Right ventricle myocardium superior (tissue), 1 donor: ENCODE results near the gene VPS51. TPM values are rescaled to one million over a fixed set of nuclear protein-coding genes. Genes with fewer than 3 reads are reported as not detected.
"Not testable (repeated sequence)": the region's sequence is repeated elsewhere in the genome, so short reads cannot be mapped to it uniquely, and the experiment has no call there.

Experiments used
- ATAC-seq: fragments of 200-7000 bp; cut with Tn5 transposase; one replicate; pipeline ENCODE4 v1.9.1; 2020; ENCODE audit warnings: mild to moderate bottlenecking; ENCODE audit not compliant: poor library complexity
- DNase-seq: peaks from one replicate; pipeline ENCODE4 v3.0.0-alpha.2; 2020
- intact Hi-C: fragments of 100-400 bp; cut with DNase I; formaldehyde crosslinking; loops from one replicate; pipeline ENCODE4 v1.11.2; 2022
- total RNA-seq: library from RNA; stranded (reverse); fragmentation: NEBNext Ultra II Directional; extraction: Animal tissue kit (Norgen Biotek cat#: 25700); gene quantifications from one replicate; pipeline ENCODE4 v1.2.1, GENCODE V29; 2021
- donor health status: DM: no; HTN: yes; CAD: no; lungs with severe emphysema.

The VPS51 gene
- total RNA-seq, 1 donor from 2014 or later: 88.1 TPM

GRCh38 chr11:65114538-65115171, 18.6 kb downstream of the VPS51 start:
- intact Hi-C loops: loop anchor here (10.0 kb wide), 1 partner anchor 270 kb away; the partner anchor contains the start of gene CDC42BPG
- DNase-seq: no peak

DNA sequence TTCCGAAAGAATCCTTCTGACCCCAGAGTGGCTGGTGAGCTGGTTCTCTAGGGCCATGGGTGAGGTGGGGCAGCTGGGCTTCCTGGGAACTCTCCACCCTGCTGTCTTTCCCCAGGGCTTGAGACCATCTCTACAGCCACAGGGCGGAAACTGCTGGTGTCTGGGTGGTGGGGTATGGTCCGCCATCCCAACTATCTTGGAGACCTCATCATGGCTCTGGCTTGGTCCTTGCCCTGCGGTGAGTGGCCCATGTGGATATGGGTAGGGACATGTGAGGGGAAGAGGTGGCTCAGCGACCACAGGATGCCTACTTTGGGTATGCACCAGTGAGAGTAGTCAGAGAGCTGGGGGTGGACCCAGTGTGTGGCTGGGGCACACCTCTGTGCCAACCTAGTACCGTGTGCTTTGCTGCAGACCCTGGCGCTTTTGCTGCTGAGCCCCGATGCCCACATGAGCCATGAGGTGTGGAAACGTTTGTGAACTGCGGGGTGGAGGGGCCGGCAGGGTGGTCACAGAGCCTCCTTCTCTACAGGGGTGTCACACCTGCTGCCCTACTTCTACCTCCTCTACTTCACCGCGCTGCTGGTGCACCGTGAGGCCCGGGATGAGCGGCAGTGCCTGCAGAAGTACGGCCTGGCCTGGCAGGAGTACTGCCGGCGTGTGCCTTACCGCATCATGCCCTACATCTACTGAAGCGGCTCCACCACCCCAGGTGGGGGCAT, 19.5 kb downstream of the VPS51 start:
- no peak for DNase-seq
- intact Hi-C loops: loop anchor here (10.0 kb wide), 1 partner anchor 271 kb away; the partner anchor contains the start of gene CDC42BPG

More at GRCh38 chr11:65114538-65115171, 18.6 kb downstream of the VPS51 start:
- no peak for ATAC-seq

GRCh38 chr11:65116370-65117205, 20.6 kb downstream of the VPS51 start:
- DNase-seq: no peak
- intact Hi-C loops: loop anchor here (10.0 kb wide), 1 partner anchor 272 kb away; the partner anchor contains the start of gene CDC42BPG
- peak; percentile 4 for ATAC-seq

More for the DNA sequence above, 19.5 kb downstream of the VPS51 start:
- ATAC-seq: no peak

- ATAC-seq (peak; percentile 88), DNase-seq (peak; percentile 100)
- intact Hi-C loops: loop anchor here (10.0 kb wide), 1 partner anchor 273 kb away; the partner anchor contains the start of gene CDC42BPG
These were observed 21.4 kb downstream of the VPS51 start, which contains the start of gene ZNHIT2 for GRCh38 chr11:65117206-65118096. Gene ZNHIT2 (minus strand): TSS chr11:65117701. CDS start chr11:65117653, 48 bp downstream.

- ATAC-seq (no peak), DNase-seq (no peak)
- intact Hi-C loops: loop anchor here (10.0 kb wide), 1 partner anchor 273 kb away; the partner anchor contains the start of gene CDC42BPG
These were observed 22.3 kb downstream of the VPS51 start for GRCh38 chr11:65118097-65118837.

DNA sequence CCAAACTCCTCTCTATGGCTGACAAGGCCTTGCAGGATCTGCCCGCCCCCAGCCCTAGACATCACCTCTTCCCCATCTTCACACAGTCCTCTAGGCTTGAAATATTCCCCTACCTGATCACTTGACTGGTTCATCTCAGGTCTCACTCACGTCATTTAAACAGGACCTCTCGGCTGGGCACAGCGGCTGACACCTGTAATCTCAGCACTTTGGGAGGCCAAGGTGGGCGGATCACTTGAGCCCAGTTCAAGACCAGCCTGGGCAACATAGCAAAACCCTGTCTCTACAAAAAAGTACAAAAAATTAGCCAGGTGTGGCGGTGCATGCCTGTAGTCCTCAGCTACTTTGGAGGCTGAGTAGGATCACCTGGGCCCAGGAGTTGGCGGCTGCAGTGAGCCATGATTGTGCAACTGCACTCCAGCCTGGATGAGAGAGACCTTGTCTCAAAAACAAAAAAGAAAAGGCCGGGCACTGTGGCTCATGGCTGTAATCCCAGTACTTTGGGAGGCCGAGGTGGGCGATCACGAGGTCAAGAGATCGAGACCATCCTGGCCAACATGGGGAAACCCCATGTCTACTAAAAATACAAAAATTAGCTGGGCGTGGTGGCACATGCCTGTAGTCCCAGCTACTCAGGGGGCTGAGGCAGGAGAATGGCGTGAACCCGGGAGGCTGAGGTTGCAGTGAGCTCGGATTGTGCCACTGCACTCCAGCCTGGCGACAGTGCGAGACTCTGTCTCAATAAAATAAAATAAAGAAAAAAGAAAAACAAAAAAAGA, 23.1 kb downstream of the VPS51 start:
- DNase-seq: not testable (repeated sequence)
- intact Hi-C loops: loop anchor here (10.0 kb wide), 1 partner anchor 274 kb away; the partner anchor contains the start of gene CDC42BPG

DNA sequence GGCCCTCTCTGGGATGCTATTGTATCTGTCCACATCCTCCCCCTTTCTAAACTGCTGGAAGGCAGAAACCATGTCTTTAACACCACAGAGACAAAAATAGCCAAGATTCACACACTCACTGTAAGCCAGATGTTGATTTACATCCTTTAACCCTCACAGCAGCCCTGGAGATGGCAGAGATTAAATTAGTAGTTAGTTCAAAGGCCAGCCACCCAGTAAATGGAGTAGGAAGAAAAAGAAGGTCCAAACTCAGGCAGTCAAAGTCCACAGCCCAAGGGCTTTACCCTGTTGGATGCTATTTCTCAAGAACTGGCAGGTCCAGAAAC, 23.6 kb downstream of the VPS51 start:
- DNase-seq: no peak
- ATAC-seq: no peak
- intact Hi-C loops: loop anchor here (10.0 kb wide), 1 partner anchor 275 kb away; the partner anchor contains the start of gene CDC42BPG

More for the DNA sequence above, 23.1 kb downstream of the VPS51 start:
- not testable (repeated sequence) for ATAC-seq

GRCh38 chr11:65120831-65121230, 24.8 kb downstream of the VPS51 start:
- no peak for DNase-seq
- no peak for ATAC-seq
- intact Hi-C loops: no loop called here

GRCh38 chr11:65121447-65121864, 25.4 kb downstream of the VPS51 start:
- no peak for ATAC-seq
- intact Hi-C loops: no loop called here
- DNase-seq: no peak

DNA sequence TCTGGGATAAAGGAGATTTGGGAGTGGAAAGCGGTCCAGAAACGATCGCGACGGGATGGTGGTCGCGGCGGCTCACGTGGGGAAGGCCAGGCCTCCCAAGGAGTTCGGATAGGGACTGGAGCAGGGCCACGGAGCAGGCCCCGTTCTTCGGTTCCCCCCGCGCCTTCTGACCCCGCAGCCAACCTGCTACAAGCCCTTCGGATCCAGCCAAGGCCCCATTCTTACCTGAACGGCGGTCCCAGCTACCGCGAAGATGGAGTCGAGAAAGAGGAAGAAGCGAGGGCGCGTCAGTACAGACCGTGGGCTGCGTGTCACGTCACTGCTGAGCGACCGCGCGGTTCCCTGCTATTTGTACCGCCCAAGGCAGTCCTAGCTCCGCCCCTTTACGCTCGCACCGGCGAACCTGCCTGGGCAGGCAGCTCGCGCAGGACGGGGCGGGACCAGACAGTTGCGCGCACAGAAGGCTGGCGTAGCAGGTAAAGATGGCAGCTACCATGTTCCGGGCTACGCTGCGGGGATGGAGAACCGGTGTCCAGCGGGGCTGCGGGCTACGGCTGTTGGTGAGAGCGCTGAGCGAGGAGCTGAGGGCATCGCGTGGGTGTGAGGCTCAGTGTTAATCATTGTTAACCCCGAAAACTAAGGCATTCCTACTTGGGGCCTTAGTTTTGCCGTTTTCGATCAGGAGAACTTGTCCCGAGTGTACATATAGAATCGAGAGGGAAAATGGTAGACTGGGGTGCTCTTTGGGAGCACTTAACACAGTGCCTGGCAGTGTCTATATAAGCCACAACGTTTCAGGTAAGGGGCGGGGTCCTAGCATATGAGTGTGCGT, 26.1 kb downstream of the VPS51 start, which contains the start of the genes FAU and MRPL49:
Gene FAU (minus strand): TSS at position 270 of the 832 bp plus-strand sequence. CDS start 321 bp downstream, outside the sequence.
Gene MRPL49 (plus strand): TSS at position 457 of the 832 bp plus-strand sequence. CDS start 26 bp downstream, at position 483.
- ATAC-seq (peak; percentile 90), DNase-seq (peak; percentile 99)
- intact Hi-C loops: no loop called here

DNA sequence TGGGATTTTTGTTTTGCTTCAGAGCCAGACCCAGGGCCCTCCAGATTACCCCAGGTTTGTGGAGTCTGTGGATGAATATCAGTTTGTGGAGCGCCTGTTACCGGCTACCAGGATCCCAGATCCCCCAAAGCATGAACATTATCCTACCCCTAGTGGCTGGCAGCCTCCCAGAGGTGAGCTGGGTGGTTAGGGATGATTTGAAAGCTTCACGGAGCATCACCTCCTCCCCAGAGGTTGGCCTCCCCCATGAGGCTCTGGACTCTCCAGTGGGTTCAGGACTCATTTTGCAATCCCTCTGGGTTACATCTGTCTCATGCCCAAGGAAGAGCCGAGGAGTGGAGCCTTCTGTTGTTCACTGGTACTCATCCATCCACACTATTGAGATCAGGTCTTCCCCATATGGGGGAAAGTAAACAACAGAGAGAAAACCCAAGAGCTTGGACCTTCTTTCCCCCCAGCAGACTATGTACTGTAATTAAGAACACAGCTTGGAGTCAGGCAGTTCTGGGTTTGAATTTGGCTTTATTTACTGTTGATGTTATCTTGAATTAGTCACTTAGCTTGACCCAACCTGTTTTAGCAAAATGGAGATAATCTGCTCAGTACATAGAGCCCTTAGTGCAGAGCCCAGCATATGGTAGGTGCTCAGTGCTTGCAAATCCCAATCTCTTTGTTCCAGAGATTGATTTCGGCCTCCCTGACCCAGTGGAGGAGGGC, 28.6 kb downstream of the VPS51 start:
- ATAC-seq (no peak), DNase-seq (no peak)
- intact Hi-C loops: no loop called here

DNA sequence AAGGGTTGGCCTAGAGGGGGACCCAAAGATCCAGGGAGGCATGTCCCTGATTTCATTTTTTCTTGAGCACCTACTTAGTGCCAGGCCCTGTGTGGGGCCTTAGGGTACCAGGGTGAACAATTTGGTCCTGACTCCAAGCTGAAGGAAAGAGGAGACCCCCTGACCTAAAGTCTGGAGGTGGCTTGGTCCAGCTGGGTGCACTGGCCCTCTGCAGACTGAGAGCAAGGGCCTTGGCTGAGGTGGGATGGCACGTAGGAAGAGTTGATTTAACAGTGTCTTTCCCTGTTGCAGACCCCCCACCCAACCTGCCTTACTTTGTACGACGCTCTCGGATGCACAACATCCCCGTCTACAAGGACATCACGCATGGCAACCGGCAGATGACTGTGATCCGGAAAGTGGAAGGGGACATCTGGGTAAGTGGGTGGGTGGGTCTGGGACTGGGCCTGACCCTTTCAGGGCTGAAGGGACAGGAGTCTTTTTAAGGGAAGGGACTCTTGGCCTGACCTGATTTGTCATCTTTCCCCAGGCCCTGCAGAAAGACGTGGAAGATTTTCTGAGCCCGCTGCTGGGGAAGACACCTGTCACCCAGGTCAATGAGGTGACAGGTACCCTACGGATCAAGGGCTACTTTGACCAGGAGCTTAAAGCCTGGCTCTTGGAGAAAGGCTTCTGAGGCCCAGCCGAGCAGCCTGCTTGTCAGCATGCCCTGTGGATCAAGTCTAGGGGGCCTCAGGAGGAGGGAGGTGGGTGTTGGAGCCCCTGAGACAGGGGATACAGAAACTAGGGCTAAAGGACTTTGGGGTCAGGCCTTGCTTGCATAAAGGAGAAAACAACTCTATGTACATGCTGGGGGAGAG, 29.4 kb downstream of the VPS51 start:
- ATAC-seq (no peak), DNase-seq (no peak)
- intact Hi-C loops: no loop called here

DNA sequence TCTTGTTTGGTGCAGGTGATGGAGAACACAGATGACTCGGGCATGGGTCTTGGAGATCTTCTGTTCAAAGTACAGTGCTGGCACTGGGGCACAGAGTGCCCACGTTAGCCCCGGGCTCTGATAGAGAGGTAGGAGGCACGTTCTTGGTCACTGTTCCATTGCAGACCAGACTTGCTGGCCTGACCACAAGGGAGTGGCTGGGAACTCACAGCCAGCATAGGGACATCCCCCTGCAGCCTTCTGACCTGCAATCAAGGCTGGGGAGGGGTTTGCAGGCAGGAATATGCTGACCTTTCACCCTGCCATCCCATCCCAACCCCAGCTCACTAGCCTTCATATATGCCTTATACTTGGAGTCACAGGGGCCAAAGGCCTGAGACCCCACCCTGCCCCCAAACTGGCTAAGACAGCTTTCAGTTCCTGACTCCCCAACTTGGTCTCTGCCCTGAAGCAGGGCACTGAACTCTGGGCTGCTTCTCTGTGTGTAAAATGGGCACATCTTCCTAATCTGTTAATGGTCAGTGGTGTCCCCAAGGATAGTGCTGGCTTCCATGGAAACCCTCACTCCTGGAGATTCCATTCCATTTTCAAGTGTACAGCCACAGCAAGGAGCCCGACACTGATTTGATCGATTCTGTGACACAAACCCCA, 30.7 kb downstream of the VPS51 start:
- ATAC-seq: no peak
- intact Hi-C loops: no loop called here
- no peak for DNase-seq
